GM12864 (cell line): ENCODE data around the gene PKD1.

Source experiments
- DNase-seq: peaks from one replicate; pipeline ENCODE4 v3.0.0-alpha.2; 2011; ENCODE audit warnings: low read depth
- H3K4me3 ChIP-seq: 2 replicates; pipeline ENCODE4 v1.5.1; 2011; ENCODE audit warnings: mild to moderate bottlenecking, low read depth, low read length, control low read depth
- TF ChIP-seq, protein P1 (sequence below): IDR thresholded peaks from 2 replicates; pipeline ENCODE4 v1.5.1; 2011; ENCODE audit warnings: low read depth, mild to moderate bottlenecking, moderate library complexity, low read length, control low read depth, inconsistent platforms; ENCODE audit errors: missing control alignments

The PKD1 gene

DNA sequence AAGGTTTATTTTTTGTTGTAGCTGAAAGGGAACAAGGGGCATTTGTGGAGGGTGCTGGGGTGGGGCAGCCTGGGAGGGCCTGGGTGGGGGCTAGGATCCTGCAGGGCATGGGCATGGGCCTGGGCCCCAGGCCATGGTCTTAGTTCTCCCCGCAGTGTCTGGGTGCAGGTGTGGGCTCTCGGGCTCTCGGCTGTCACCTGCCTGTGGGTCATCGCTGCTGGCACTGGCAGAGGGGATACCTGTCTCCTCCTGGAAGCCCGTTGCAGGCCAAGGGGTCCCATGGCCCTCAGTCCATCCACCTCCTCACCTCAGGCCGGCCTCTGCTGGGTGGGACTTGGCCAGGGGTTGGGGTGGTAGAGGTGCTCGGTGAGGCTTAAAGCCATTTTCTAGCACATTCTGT, 57.6 kb downstream of the PKD1 start:
- H3K4me3 ChIP-seq: no peak overlapping the region
- DNase-seq: no peak
- TF ChIP-seq, protein P1, sequence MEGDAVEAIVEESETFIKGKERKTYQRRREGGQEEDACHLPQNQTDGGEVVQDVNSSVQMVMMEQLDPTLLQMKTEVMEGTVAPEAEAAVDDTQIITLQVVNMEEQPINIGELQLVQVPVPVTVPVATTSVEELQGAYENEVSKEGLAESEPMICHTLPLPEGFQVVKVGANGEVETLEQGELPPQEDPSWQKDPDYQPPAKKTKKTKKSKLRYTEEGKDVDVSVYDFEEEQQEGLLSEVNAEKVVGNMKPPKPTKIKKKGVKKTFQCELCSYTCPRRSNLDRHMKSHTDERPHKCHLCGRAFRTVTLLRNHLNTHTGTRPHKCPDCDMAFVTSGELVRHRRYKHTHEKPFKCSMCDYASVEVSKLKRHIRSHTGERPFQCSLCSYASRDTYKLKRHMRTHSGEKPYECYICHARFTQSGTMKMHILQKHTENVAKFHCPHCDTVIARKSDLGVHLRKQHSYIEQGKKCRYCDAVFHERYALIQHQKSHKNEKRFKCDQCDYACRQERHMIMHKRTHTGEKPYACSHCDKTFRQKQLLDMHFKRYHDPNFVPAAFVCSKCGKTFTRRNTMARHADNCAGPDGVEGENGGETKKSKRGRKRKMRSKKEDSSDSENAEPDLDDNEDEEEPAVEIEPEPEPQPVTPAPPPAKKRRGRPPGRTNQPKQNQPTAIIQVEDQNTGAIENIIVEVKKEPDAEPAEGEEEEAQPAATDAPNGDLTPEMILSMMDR: no peak

DNA sequence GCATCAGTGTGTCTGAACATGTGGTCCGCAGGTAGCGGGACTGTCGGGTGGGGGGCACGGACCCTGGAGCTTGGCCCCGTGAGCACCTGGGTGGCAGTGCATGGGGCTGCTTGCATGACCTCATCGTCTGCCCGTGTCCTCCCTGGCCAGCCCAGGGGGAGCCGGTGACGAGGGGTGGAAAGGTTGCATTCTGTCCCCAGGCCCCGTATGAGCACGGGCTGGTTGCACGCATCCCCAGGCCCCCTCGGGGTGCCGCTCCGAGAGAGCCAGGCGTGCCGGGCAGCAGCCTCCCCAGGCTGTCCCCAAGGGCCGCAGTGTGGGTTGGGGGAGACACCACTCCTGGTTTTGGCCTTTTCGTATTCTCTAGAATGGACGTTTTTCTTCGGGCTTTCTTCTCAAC, 58.0 kb downstream of the PKD1 start:
- TF ChIP-seq, protein P1: no peak
- no peak for DNase-seq

DNA sequence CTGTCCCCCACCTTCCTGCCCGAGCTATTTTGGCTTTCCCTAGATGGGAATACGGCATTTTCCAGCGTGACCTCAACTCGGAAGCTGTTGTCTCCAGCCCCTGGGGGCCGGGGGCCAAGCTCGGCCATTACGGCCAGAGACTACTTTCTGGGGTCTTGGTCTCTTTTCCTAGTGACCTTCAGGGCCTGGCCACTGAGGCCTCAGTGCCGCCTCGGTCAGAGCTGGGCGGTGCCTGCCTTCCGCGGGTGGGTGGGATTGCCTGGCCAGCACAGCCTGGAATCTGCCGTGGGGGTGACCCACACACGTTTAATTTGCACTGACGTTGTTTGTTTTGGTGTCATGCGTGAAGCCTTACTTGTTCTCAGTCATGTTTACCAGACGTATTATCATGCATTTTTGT, 58.7 kb downstream of the PKD1 start:
- no peak overlapping the region for H3K4me3 ChIP-seq
- DNase-seq: no peak
- TF ChIP-seq, protein P1: no peak

More for the DNA sequence above, 58.0 kb downstream of the PKD1 start:
- H3K4me3 ChIP-seq: no peak overlapping the region

DNA sequence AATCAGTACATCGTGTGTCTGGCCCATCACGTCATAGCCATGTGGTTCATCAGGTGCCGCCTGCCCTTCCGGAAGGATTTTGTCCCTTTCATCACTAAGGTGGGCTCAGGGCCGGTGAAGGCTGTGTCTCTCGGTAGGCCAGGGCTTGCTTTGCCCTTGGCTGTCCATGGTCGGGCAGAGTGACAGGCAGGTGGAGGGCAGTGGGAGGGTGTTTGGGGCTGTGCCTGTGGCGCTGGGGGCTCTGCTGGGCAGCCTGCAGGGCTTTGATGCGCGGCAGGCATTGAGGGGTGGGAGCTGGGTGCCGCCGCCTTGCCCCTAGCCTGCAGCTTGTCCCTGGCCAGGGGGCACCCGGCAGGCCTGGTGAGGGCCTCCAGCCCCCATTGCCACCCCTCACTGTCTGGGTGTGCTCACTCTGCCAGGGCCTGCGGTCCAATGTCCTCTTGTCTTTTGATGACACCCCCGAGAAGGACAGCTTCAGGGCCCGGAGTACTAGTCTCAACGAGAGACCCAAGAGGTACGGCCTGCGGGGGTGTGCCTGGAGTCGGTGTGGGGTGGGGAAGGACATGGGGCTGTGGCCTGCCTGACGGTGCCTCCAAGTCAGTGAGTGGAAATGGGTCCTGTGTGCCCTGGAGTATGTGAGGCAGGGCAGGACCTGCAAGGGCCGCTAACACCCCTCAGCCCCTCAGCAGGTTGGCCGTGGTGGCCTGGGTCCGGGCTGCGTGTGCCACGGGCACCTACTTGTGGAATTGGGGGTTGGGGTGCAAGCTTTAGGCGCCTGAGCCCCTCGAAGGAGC, 59.4 kb downstream of the PKD1 start:
- TF ChIP-seq, protein P1: no peak
- DNase-seq: no peak
- H3K4me3 ChIP-seq: no peak overlapping the region

DNA sequence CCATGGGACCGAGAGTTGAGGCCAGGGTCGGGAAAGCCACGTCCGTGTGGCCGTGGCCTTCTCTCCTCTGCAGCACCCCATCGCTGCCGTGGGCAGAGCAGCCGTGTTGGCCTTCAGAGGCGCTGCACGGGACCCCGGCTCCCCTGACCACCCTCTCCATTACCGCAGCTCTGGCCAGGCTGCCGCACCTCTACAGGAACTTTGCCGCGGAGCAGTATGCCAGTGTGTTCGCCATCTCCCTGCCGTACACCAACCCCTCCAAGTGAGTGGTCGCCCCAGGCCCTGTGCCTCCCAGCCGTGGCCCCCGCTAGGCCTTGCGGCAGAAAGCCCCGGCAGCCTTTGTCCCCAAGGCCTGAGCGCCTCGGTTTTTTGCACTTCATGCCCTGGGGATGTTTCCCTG, 60.1 kb downstream of the PKD1 start:
- TF ChIP-seq, protein P1: no peak
- DNase-seq: no peak
- H3K4me3 ChIP-seq: no peak overlapping the region

DNA sequence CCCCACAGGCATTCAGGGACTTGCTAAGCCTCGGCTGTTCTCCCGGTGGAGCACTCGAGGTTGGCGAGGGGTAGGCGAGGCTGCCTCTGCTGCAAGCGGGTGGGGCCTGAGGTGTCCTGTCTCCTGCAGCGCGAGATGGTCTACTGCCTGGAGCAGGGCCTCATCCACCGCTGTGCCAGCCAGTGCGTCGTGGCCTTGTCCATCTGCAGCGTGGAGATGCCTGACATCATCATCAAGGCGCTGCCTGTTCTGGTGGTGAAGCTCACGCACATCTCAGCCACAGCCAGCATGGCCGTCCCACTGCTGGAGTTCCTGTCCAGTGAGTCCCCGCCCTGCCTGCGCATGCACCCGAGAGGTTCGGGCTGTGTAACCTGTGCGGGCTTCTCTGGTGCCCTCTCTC, 61.6 kb downstream of the PKD1 start:
- no peak for DNase-seq
- TF ChIP-seq, protein P1: no peak
- H3K4me3 ChIP-seq: no peak overlapping the region

DNA sequence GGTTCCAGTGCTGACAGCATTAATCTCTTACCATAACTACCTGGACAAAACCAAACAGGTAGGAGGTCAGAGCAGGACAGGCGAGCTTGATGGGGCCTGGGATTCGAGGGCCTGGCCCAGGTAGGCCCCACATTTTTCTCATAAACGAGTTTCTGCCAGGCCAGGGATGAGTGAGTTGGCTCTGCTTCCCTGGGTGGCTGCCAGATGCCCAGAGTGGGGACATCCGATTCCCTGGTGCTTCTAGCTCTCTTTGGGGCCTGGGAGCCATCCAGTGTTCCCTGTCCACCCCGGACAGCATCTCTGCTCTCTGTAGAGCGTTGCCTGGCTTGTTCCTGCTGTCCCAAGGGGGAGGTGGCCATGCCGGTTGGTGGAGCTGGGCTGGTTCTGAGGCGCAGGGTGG, 62.8 kb downstream of the PKD1 start:
- H3K4me3 ChIP-seq: no peak overlapping the region
- DNase-seq: no peak
- TF ChIP-seq, protein P1: no peak
